MM.1S (cell line): Measurements from ENCODE around the gene MITF.

Experiments
- DNase-seq: peaks from one replicate; pipeline ENCODE4 v3.0.0-alpha.2; 2015
- H2AFZ ChIP-seq: fragments of 300-600 bp; sonication (generic); 2 replicates; pipeline ENCODE4 v1.6.0; 2016; ENCODE audit warnings: antibody characterized with exemption, low read length
- H3F3A ChIP-seq: fragments of 300-600 bp; sonication (generic); 2 replicates; pipeline ENCODE4 v1.6.1; 2016; ENCODE audit warnings: mild to moderate bottlenecking, antibody characterized with exemption, low read length, moderate library complexity, mixed read lengths; ENCODE audit not compliant: insufficient read depth
- H3K27ac ChIP-seq: fragments of 300-600 bp; sonication (generic); 2 replicates; pipeline ENCODE4 v1.5.1; 2016; ENCODE audit warnings: mild to moderate bottlenecking, low read length
- H3K27me3 ChIP-seq: fragments of 300-600 bp; sonication (generic); replicated peaks from 2 replicates; pipeline ENCODE4 v1.6.0; 2016; ENCODE audit warnings: low read length; ENCODE audit not compliant: insufficient read depth
- H3K36me3 ChIP-seq: fragments of 300-600 bp; sonication (generic); replicated peaks from 2 replicates; pipeline ENCODE4 v1.6.1; 2016; ENCODE audit warnings: mild to moderate bottlenecking, low read length, mixed read lengths; ENCODE audit not compliant: insufficient read depth
- H3K4me1 ChIP-seq: fragments of 300-600 bp; sonication (generic); 2 replicates; pipeline ENCODE4 v1.6.1; 2016; ENCODE audit warnings: low read length, mixed read lengths
- H3K4me2 ChIP-seq: fragments of 300-600 bp; sonication (generic); 2 replicates; pipeline ENCODE4 v1.6.0; 2016; ENCODE audit warnings: low read depth, low read length
- H3K4me3 ChIP-seq: fragments of 300-600 bp; sonication (generic); 2 replicates; pipeline ENCODE4 v1.5.1; 2016; ENCODE audit warnings: low read length, mixed read lengths
- H3K79me2 ChIP-seq: fragments of 300-600 bp; sonication (generic); 2 replicates; pipeline ENCODE4 v1.6.1; 2016; ENCODE audit warnings: mixed run types, low read length, mixed read lengths
- H3K9ac ChIP-seq: fragments of 300-600 bp; sonication (generic); 2 replicates; pipeline ENCODE4 v1.6.1; 2016; ENCODE audit warnings: low read length, mixed read lengths
- H3K9me2 ChIP-seq: fragments of 300-600 bp; sonication (generic); replicated peaks from 2 replicates; pipeline ENCODE4 v1.6.1; 2016; ENCODE audit warnings: mild to moderate bottlenecking, low read length, mixed read lengths; ENCODE audit not compliant: insufficient read depth
- H3K9me3 ChIP-seq: fragments of 300-600 bp; sonication (generic); replicated peaks from 2 replicates; pipeline ENCODE4 v1.6.1; 2016; ENCODE audit warnings: mild to moderate bottlenecking, low read length, mixed read lengths; ENCODE audit not compliant: insufficient read depth
- H4K20me1 ChIP-seq: fragments of 300-600 bp; sonication (generic); 2 replicates; pipeline ENCODE4 v1.6.1; 2016; ENCODE audit warnings: mild to moderate bottlenecking, low read length, moderate library complexity, mixed read lengths; ENCODE audit not compliant: insufficient read depth
- EZH2 ChIP-seq: fragments of 300-600 bp; sonication (generic); optimal IDR thresholded peaks from 2 replicates; pipeline ENCODE3; 2017; ENCODE audit warnings: low read depth, mild to moderate bottlenecking, antibody characterized with exemption, low read length, mixed read lengths
- EZH2phosphoT487 ChIP-seq: fragments of 300-600 bp; sonication (generic); IDR thresholded peaks from 2 replicates; pipeline ENCODE4 v1.6.1; 2018; ENCODE audit warnings: antibody characterized with exemption, low read length
- TF ChIP-seq, protein P1 (sequence below): fragments of 300-600 bp; sonication (generic); IDR thresholded peaks from 2 replicates; pipeline ENCODE4 v1.5.1; 2016; ENCODE audit warnings: antibody characterized with exemption, low read length, mixed read lengths

The MITF gene

DNA sequence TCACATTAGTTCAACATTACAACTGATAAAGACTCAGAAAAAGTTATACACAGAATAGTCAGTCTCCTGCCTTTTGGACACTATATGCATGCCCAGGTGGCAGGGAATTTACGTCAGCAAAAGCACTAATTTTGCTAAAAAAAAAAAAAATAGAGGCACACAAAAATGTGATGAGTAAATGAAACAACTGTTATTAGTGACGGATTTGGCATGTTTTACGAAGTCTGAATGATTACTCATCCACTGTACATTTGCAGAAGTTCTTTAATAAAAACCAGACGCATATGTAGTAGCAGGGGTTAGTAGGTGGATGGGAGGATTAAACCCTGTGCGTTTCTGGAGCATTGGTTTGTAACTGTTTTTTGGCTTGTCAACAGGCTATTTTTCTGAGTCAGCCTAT lies 99.0 kb downstream of the MITF start:
- Histone ChIP-seq H3K9me3 (no peaks in the 10 kb centered on the region), H3K79me2 (no peaks in the 10 kb centered on the region), H3K36me3 (no peaks in the 10 kb centered on the region), H4K20me1 (no peaks in the 10 kb centered on the region), H3K9me2 (no peaks in the 10 kb centered on the region), H3K4me2 (no peak overlapping the region), H3K4me1 (no peaks in the 10 kb centered on the region), H3K27me3 (no peaks in the 10 kb centered on the region), H3K27ac (no peak overlapping the region), H3F3A (no peaks in the 10 kb centered on the region), H3K4me3 (no peak overlapping the region), H2AFZ (no peak overlapping the region), H3K9ac (no peak overlapping the region)
- no peak for DNase-seq
- TF ChIP-seq EZH2 (no peak), EZH2phosphoT487 (no peak)
- TF ChIP-seq, protein P1, sequence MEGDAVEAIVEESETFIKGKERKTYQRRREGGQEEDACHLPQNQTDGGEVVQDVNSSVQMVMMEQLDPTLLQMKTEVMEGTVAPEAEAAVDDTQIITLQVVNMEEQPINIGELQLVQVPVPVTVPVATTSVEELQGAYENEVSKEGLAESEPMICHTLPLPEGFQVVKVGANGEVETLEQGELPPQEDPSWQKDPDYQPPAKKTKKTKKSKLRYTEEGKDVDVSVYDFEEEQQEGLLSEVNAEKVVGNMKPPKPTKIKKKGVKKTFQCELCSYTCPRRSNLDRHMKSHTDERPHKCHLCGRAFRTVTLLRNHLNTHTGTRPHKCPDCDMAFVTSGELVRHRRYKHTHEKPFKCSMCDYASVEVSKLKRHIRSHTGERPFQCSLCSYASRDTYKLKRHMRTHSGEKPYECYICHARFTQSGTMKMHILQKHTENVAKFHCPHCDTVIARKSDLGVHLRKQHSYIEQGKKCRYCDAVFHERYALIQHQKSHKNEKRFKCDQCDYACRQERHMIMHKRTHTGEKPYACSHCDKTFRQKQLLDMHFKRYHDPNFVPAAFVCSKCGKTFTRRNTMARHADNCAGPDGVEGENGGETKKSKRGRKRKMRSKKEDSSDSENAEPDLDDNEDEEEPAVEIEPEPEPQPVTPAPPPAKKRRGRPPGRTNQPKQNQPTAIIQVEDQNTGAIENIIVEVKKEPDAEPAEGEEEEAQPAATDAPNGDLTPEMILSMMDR: no peak

DNA sequence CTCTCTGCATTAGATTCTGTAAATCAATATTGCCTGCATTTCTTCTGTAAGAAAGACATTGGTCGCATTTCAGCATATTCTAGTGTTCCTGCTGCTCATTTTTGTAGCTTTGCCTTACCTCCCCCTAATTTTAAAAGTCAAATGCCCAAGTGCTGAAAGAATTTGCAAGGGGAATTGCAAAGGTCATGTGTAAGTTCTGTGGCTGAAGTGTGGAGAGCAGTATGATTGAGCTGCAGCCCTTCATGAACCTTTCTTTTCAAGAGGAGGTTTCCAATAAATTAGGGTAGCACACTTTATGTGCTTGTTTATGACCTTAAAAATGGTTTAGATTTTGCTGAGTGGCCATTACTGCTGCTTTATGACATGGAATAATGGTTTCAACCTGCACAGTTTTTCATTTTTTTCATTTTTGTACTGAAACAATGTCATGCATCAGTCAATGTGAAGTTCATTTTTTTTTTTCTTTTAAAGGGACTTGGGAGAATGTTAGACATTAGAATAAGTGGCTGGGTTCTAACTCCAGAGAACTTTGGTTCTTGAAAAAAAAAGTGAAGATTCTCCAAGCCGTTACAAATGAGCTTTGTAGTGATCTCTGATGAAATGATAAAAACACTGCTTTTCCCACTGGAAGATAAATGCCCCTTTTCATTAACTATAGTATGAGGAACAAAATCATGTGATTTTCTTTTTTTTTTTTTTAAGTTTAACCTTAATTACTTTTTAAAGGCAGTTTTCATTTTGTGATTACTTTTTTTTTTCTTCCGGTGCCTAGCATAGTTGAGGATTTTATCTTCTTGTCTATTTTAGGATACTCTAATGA lies 99.6 kb downstream of the MITF start:
- H3K79me2 ChIP-seq: no peaks in the 10 kb centered on the region
- H3K4me2 ChIP-seq: no peak overlapping the region
- no peak for TF ChIP-seq EZH2phosphoT487
- no peak for TF ChIP-seq EZH2
- TF ChIP-seq, protein P1: no peak
- no peak overlapping the region for H3K9ac ChIP-seq
- no peaks in the 10 kb centered on the region for H3K27me3 ChIP-seq
- no peaks in the 10 kb centered on the region for H3K9me2 ChIP-seq
- H3K9me3 ChIP-seq: no peaks in the 10 kb centered on the region
- H3K4me3 ChIP-seq: no peak overlapping the region
- no peak overlapping the region for H2AFZ ChIP-seq
- H3K36me3 ChIP-seq: no peaks in the 10 kb centered on the region
- DNase-seq: no peak
- no peak overlapping the region for H3K27ac ChIP-seq
- no peaks in the 10 kb centered on the region for H3F3A ChIP-seq
- H3K4me1 ChIP-seq: no peaks in the 10 kb centered on the region
- H4K20me1 ChIP-seq: no peaks in the 10 kb centered on the region

GRCh38 chr3:69842351-69842750 lies 103.1 kb downstream of the MITF start:
- Histone ChIP-seq H3K4me2 (no peak overlapping the region), H3K4me1 (no peaks in the 10 kb centered on the region), H3K4me3 (no peak overlapping the region), H3K9me2 (no peaks in the 10 kb centered on the region), H3K36me3 (no peaks in the 10 kb centered on the region), H3K79me2 (no peaks in the 10 kb centered on the region), H4K20me1 (no peaks in the 10 kb centered on the region), H3K27ac (no peak overlapping the region), H3K9ac (no peak overlapping the region), H3F3A (no peaks in the 10 kb centered on the region), H2AFZ (no peak overlapping the region), H3K9me3 (no peaks in the 10 kb centered on the region), H3K27me3 (no peaks in the 10 kb centered on the region)
- TF ChIP-seq EZH2: no peak
- TF ChIP-seq EZH2phosphoT487: no peak
- TF ChIP-seq, protein P1: no peak
- no peak for DNase-seq
